Mesendoderm (in vitro differentiated cells): ENCODE data around the gene ATP23.

ENCODE experiments used
- DNase-seq: peaks from one replicate; pipeline ENCODE4 v3.0.0; 2013
- H2AK5ac ChIP-seq: 2 replicates; pipeline ENCODE4 v1.6.1; 2013; ENCODE audit warnings: low read length, inconsistent platforms
- H2BK120ac ChIP-seq: 2 replicates; pipeline ENCODE4 v1.6.1; 2013; ENCODE audit warnings: low read depth, mild to moderate bottlenecking, low read length, moderate library complexity, mixed read lengths
- H2BK15ac ChIP-seq: replicated peaks from 2 replicates; pipeline ENCODE4 v1.6.1; 2013; ENCODE audit warnings: low read depth, mild to moderate bottlenecking, moderate library complexity
- H2BK5ac ChIP-seq: 2 replicates; pipeline ENCODE4 v1.6.1; 2013; ENCODE audit warnings: low read length, inconsistent platforms
- H3K18ac ChIP-seq: 2 replicates; pipeline ENCODE4 v1.6.1; 2013; ENCODE audit warnings: mild to moderate bottlenecking, low read length, mixed read lengths
- H3K23ac ChIP-seq: one replicate; pipeline ENCODE4 v1.6.1; 2013; ENCODE audit warnings: low read length
- H3K27ac ChIP-seq: 2 replicates; pipeline ENCODE4 v1.5.1; 2013; ENCODE audit warnings: low read depth, mild to moderate bottlenecking, inconsistent platforms, low read length, moderate library complexity
- H3K27me3 ChIP-seq: 2 replicates; pipeline ENCODE4 v1.6.1; 2013; ENCODE audit warnings: low read length, control low read depth, mild to moderate bottlenecking, inconsistent platforms; ENCODE audit not compliant: insufficient read depth, poor library complexity
- H3K36me3 ChIP-seq: 2 replicates; pipeline ENCODE4 v1.6.1; 2013; ENCODE audit warnings: low read length, inconsistent platforms; ENCODE audit not compliant: control insufficient read depth, insufficient read depth
- H3K4ac ChIP-seq: one replicate; pipeline ENCODE4 v1.6.1; 2013; ENCODE audit warnings: low read depth, mild to moderate bottlenecking, low read length, moderate library complexity
- H3K4me1 ChIP-seq: 2 replicates; pipeline ENCODE4 v1.6.1; 2013; ENCODE audit warnings: low read depth, low read length, inconsistent platforms; ENCODE audit not compliant: control insufficient read depth
- H3K4me2 ChIP-seq: 2 replicates; pipeline ENCODE4 v1.6.1; 2013; ENCODE audit warnings: low read length
- H3K4me3 ChIP-seq: 2 replicates; pipeline ENCODE4 v1.5.1; 2013; ENCODE audit warnings: mild to moderate bottlenecking, low read length
- H3K56ac ChIP-seq: one replicate; pipeline ENCODE4 v1.6.1; 2013; ENCODE audit warnings: low read length
- H3K79me1 ChIP-seq: 2 replicates; pipeline ENCODE4 v1.6.1; 2013; ENCODE audit warnings: low read length, inconsistent platforms
- H3K79me2 ChIP-seq: 2 replicates; pipeline ENCODE4 v1.6.1; 2013; ENCODE audit warnings: mild to moderate bottlenecking, low read length; ENCODE audit not compliant: control insufficient read depth, insufficient read depth
- H3K9ac ChIP-seq: 2 replicates; pipeline ENCODE4 v1.6.1; 2013; ENCODE audit warnings: low read length, inconsistent platforms
- H4K5ac ChIP-seq: one replicate; pipeline ENCODE4 v1.6.1; 2013; ENCODE audit warnings: low read length
- H4K8ac ChIP-seq: one replicate; pipeline ENCODE4 v1.6.1; 2013; ENCODE audit warnings: low read depth, mild to moderate bottlenecking, control low read depth, low read length, moderate library complexity
- WGBS: extraction: QIAGEN DNeasy Blood & Tissue Kit; methylation state at CpG from one replicate; pipeline ENCODE4 v1.1.7; 2013; ENCODE audit warnings: low lambda C conversion rate, missing lambda C conversion rate; ENCODE audit not compliant: insufficient coverage; ENCODE audit errors: extremely low coverage; 5-methylcytosine and 5-hydroxymethylcytosine counted together

Gene ATP23

DNA sequence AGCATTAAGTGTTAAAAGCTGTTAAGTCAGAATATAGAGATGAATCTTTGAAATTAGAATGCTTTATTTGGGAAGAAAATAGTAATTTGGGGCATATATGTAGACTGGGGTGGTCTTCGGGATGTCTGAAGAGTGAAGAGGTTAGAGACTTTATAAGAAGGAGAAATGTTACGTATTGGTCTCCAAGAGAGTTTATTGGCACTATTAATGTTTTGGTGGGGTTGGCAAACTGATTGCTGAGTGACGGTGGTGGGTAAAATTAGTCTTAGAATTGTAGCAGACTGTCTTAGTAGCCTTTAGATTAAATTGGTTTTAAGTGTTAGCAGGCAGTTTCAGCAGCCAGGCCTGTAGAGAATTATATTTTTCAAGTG is 4.9 kb upstream of the ATP23 start:
- Histone ChIP-seq H3K79me1 (no peaks in the 10 kb centered on the region), H3K4me2 (no peak overlapping the region), H2BK120ac (no peak overlapping the region), H3K36me3 (no peaks in the 10 kb centered on the region), H3K27me3 (peaks cover 1% of the 10 kb centered on the region), H3K56ac (no peak overlapping the region), H3K4me1 (peaks cover 3% of the 10 kb centered on the region), H2BK5ac (no peak overlapping the region), H2BK15ac (no peak overlapping the region), H4K5ac (peak overlapping the region; percentile 49), H3K4me3 (no peak overlapping the region), H4K8ac (no peak overlapping the region), H3K79me2 (no peaks in the 10 kb centered on the region), H3K18ac (no peak overlapping the region), H3K4ac (no peak overlapping the region), H3K9ac (no peak overlapping the region), H3K27ac (no peak overlapping the region), H2AK5ac (no peak overlapping the region), H3K23ac (no peak overlapping the region)
- no peak for DNase-seq
- whole genome bisulfite sequencing: no CpG with 5 or more reads among the region's 3 CpGs

DNA sequence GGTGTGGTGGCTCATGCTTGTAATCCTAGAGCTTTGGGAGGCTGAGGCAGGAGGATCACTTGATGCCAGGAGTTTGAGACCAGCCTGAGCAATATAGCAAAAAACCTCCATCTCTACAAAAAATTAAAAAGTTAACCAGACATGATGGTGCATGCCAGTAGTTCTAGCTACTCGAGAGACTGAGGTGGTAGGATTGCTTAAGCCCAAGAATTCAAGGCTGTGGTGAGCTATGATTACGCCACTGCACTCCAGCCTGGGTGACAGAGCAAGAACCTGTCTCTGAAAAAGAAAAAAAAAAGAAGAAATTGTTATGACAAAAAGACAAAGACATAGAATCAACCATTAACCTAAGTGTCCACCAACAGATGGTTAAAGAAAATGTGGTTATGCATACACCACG is 2.1 kb upstream of the ATP23 start:
- Histone ChIP-seq H3K27me3 (peaks cover 1% of the 10 kb centered on the region), H3K9ac (no peak overlapping the region), H4K8ac (no peak overlapping the region), H3K4me2 (no peak overlapping the region), H3K18ac (no peak overlapping the region), H3K79me2 (no peaks in the 10 kb centered on the region), H3K4ac (no peak overlapping the region), H3K56ac (no peak overlapping the region), H3K23ac (no peak overlapping the region), H3K4me1 (peaks cover 3% of the 10 kb centered on the region), H2BK120ac (no peak overlapping the region), H3K36me3 (no peaks in the 10 kb centered on the region), H3K27ac (no peak overlapping the region), H2BK15ac (no peak overlapping the region), H3K79me1 (no peaks in the 10 kb centered on the region), H3K4me3 (no peak overlapping the region), H2AK5ac (no peak overlapping the region), H4K5ac (no peak overlapping the region), H2BK5ac (no peak overlapping the region)
- DNase-seq: no peak
- WGBS: no CpG with 5 or more reads among the region's 3 CpGs

DNA sequence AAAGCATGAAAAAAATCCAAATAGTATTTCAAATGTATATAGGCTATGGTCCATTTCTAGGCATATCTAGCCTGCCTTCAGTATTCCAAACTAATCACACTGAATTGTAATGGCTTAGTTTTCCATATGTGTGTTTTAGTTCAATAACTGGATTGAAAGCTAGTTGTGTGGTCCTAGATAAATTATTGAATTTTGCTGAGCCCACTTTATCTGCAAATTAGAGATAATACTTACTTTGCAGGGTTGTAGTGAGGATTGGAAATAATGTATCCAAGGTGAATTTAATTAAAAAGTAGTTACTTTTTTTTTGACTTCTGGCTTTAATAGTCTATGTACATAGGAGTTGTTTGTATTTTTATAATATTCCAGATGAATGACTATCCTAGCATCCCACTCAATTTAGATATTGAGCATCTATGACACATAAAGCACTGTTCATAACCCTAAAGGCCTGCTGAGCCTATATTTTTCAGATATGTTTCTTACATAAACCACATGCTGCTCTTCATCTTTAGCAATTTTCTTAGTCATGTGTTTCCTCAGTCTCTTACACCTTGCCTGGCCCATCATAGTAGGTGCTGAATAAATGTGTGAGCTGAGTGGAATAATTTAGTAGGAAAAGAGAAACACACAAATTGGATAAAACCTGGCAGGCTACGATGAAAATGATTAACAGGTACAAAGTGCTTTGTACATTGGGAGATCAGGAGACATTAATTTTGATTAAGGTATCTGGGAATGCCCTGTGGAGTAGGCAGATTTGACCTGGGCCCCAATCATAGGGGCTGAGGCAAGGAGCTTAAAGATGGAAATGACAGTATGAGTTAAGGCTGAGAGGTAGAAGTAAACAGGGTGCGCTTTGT is 1.1 kb upstream of the ATP23 start:
- Histone ChIP-seq H3K79me2 (no peaks in the 10 kb centered on the region), H3K4me1 (peaks cover 3% of the 10 kb centered on the region), H3K23ac (no peak overlapping the region), H2BK15ac (no peak overlapping the region), H3K4ac (no peak overlapping the region), H3K27ac (no peak overlapping the region), H3K4me2 (peak overlapping the region; percentile 22), H3K56ac (peak overlapping the region; percentile 58), H4K5ac (no peak overlapping the region), H3K4me3 (no peak overlapping the region), H2AK5ac (no peak overlapping the region), H2BK120ac (no peak overlapping the region), H2BK5ac (no peak overlapping the region), H3K36me3 (no peaks in the 10 kb centered on the region), H3K79me1 (no peaks in the 10 kb centered on the region), H3K18ac (no peak overlapping the region), H3K27me3 (peaks cover under 1% of the 10 kb centered on the region), H3K9ac (peak overlapping the region; percentile 37), H4K8ac (no peak overlapping the region)
- no peak for DNase-seq
- WGBS: no CpG with 5 or more reads among the region's 2 CpGs

DNA sequence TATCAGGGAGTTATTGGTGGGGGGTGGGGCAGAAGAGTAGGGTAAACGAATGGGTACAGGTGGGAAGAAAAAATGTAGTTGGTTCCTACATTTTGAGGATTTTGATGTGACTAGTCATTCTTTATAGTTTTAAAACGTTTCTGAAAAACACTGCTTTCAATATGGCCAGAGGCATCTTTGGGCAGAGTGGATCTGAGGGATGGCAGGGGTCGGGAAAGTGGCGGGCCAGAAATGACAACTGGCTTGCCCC is 527 bp upstream of the ATP23 start:
- Histone ChIP-seq H3K27ac (no peak overlapping the region), H3K79me2 (no peaks in the 10 kb centered on the region), H3K56ac (peak overlapping the region; percentile 58), H3K4me1 (peaks cover 3% of the 10 kb centered on the region), H3K18ac (no peak overlapping the region), H4K5ac (no peak overlapping the region), H2BK15ac (no peak overlapping the region), H3K4me3 (peak overlapping the region; percentile 18), H2AK5ac (no peak overlapping the region), H3K4me2 (peak overlapping the region; percentile 22), H2BK120ac (no peak overlapping the region), H3K9ac (peak overlapping the region; percentile 37), H3K79me1 (no peaks in the 10 kb centered on the region), H3K4ac (no peak overlapping the region), H4K8ac (no peak overlapping the region), H3K27me3 (no peaks in the 10 kb centered on the region), H3K23ac (no peak overlapping the region), H2BK5ac (no peak overlapping the region), H3K36me3 (no peaks in the 10 kb centered on the region)
- WGBS: no CpG with 5 or more reads among the region's 4 CpGs
- peak; percentile 1 for DNase-seq

DNA sequence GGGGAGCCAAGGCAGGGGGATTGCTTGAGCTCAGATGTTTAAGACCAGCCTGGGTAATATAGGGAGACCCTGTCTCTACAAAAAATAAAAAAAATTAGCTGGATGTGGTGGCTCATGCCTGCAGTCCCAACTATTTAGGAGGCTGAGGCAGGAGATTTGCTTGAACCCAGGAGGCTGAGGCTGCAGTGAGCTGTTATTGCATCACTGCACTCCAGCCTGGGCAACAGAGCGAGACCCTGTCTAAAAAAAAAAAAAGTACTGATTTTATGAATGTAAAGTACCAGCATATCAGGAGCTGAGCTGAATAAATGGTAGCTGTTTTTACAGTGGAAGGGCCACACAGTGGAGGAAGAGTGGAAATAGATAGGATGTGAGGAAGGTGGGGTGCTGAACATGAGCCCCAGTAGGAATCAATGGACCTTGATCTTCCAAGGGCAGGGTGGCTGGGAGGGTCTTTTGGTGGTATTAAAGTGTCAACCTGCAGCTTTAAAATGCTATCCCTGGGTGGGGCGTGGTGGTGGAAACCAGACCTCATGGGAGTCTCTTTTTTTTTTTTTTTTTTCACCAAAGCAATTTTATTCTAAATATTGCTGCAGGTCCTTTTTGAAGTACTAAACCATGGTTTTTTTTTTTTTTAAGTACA is 2.2 kb downstream of the ATP23 start:
- no peak overlapping the region for H4K5ac ChIP-seq
- H2BK5ac ChIP-seq: no peak overlapping the region
- no peak overlapping the region for H3K27ac ChIP-seq
- H3K56ac ChIP-seq: no peak overlapping the region
- no peak overlapping the region for H2BK120ac ChIP-seq
- H3K79me2 ChIP-seq: no peaks in the 10 kb centered on the region
- WGBS: no CpG with 5 or more reads among the region's 2 CpGs
- H3K4me3 ChIP-seq: no peak overlapping the region
- no peak overlapping the region for H3K18ac ChIP-seq
- no peaks in the 10 kb centered on the region for H3K79me1 ChIP-seq
- no peak overlapping the region for H3K9ac ChIP-seq
- H2BK15ac ChIP-seq: no peak overlapping the region
- DNase-seq: no peak
- peaks cover 3% of the 10 kb centered on the region for H3K4me1 ChIP-seq
- no peaks in the 10 kb centered on the region for H3K27me3 ChIP-seq
- H3K23ac ChIP-seq: no peak overlapping the region
- H3K36me3 ChIP-seq: no peaks in the 10 kb centered on the region
- no peak overlapping the region for H3K4ac ChIP-seq
- no peak overlapping the region for H4K8ac ChIP-seq
- H3K4me2 ChIP-seq: no peak overlapping the region
- H2AK5ac ChIP-seq: no peak overlapping the region
